Vagina (tissue), 2 donors: ENCODE measurements around the gene TMEM25. TPM values are rescaled to one million over a fixed set of nuclear protein-coding genes. Genes with fewer than 3 reads are reported as not detected.

Experiments
- DNase-seq, 2 donors: peaks; one replicate each; pipeline ENCODE4 v3.0.0-alpha.2; 2017; ENCODE audit errors: extremely low spot score in 2 of 2
- H3K27ac ChIP-seq: fragments of 200-600 bp; sonication (generic); one replicate; pipeline ENCODE4 v1.5.1; 2019
- H3K27me3 ChIP-seq: fragments of 200-600 bp; sonication (generic); one replicate; pipeline ENCODE4 v1.5.1; 2019
- H3K36me3 ChIP-seq, 2 donors: fragments of 200-600 bp; sonication (generic); one replicate each; pipeline ENCODE4 v1.5.1; 2017 to 2019
- H3K4me1 ChIP-seq: fragments of 200-600 bp; sonication (generic); one replicate; pipeline ENCODE4 v1.5.1; 2019
- H3K4me3 ChIP-seq, 2 donors: fragments of 200-600 bp; sonication (generic); 1 replicate in 1 of 2; 2 replicates in 1 of 2; pipeline ENCODE4 v1.5.1; 2016 to 2019
- H3K9me3 ChIP-seq: fragments of 200-600 bp; sonication (generic); one replicate; pipeline ENCODE4 v1.5.1; 2019
- CTCF ChIP-seq, 3 experiments: fragments of 450-650 bp in 2 of 3; fragments of 200-600 bp in 1 of 3; sonication (generic) in 1 of 3; IDR thresholded peaks; one replicate each; pipeline ENCODE4 v1.5.1; 2017 to 2019; ENCODE audit warnings: antibody characterized with exemption in 3 of 3, mild to moderate bottlenecking in 2 of 3, moderate library complexity in 2 of 3
- POLR2A ChIP-seq, 2 donors: fragments of 450-650 bp; IDR thresholded peaks; one replicate each; pipeline ENCODE4 v1.6.1; 2017; ENCODE audit warnings: antibody characterized with exemption in 2 of 2, mild to moderate bottlenecking in 2 of 2, moderate library complexity in 2 of 2
- POLR2AphosphoS5 ChIP-seq, 2 donors: sonication (generic); formaldehyde crosslinking; IDR thresholded peaks; one replicate each; pipeline ENCODE4 v1.9.0; 2017; ENCODE audit warnings: antibody characterized with exemption in 2 of 2, mild to moderate bottlenecking in 2 of 2, low read depth in 1 of 2; ENCODE audit not compliant: insufficient read depth in 1 of 2
- intact Hi-C: fragments of 100-400 bp; cut with DNase I; formaldehyde crosslinking; loops from one replicate; pipeline ENCODE4 v1.15.1; 2023
- total RNA-seq: library from RNA; depleted of rRNA; stranded (reverse); fragments of >200 nt; gene quantifications from one replicate; pipeline ENCODE4 v1.2.3, GENCODE V29; 2016

The TMEM25 gene
- total RNA-seq, 1 donor from 2014 or later, result 21.4 TPM

GRCh38 chr11:118519549-118519948, 11.4 kb upstream of the TMEM25 start:
- Histone ChIP-seq H3K27me3 (no peaks in the 10 kb centered on the region), H3K27ac (no peak overlapping the region), H3K4me1 (no peaks in the 10 kb centered on the region), H3K9me3 (no peaks in the 10 kb centered on the region), H3K36me3 (peaks cover 6 to 71% of the 10 kb centered on the region in 2 donors), H3K4me3 (no peak overlapping the region)
- no peak for DNase-seq
- intact Hi-C loops, result no loop called here
- TF ChIP-seq CTCF (IDR thresholded peaks at IDR 0.05) (no peak), POLR2AphosphoS5 (IDR thresholded peaks at IDR 0.05; ENCODE audit: insufficient read depth in 1 of 2, low read depth in 1 of 2) (no peak), POLR2A (IDR thresholded peaks at IDR 0.05) (no peak)

GRCh38 chr11:118521892-118522311, 9.1 kb upstream of the TMEM25 start:
- DNase-seq, result no peak
- no peak overlapping the region for H3K27ac ChIP-seq
- intact Hi-C loops, result no loop called here
- no peaks in the 10 kb centered on the region for H3K27me3 ChIP-seq
- TF ChIP-seq POLR2AphosphoS5 (IDR thresholded peaks at IDR 0.05; ENCODE audit: insufficient read depth in 1 of 2, low read depth in 1 of 2) (no peak), POLR2A (IDR thresholded peaks at IDR 0.05) (no peak), CTCF (IDR thresholded peaks at IDR 0.05) (no peak)
- no peaks in the 10 kb centered on the region for H3K9me3 ChIP-seq
- H3K36me3 ChIP-seq, result peaks cover 0 to 48% of the 10 kb centered on the region in 2 donors
- no peaks in the 10 kb centered on the region for H3K4me1 ChIP-seq
- H3K4me3 ChIP-seq, result no peak overlapping the region

GRCh38 chr11:118522571-118523072, 8.4 kb upstream of the TMEM25 start:
- Histone ChIP-seq H3K9me3 (no peaks in the 10 kb centered on the region), H3K27me3 (no peaks in the 10 kb centered on the region), H3K27ac (no peak overlapping the region), H3K4me3 (no peak overlapping the region), H3K4me1 (no peaks in the 10 kb centered on the region), H3K36me3 (peaks cover 0 to 42% of the 10 kb centered on the region in 2 donors)
- intact Hi-C loops, result no loop called here
- no peak for DNase-seq
- TF ChIP-seq POLR2A (IDR thresholded peaks at IDR 0.05), result no peak
- peak in 1 of 3 experiments; percentile 7 for TF ChIP-seq CTCF (IDR thresholded peaks at IDR 0.05)

- no peak for DNase-seq
- peaks cover 10% of the 10 kb centered on the region for H3K4me1 ChIP-seq
- TF ChIP-seq POLR2A (IDR thresholded peaks at IDR 0.05) (no peak), CTCF (IDR thresholded peaks at IDR 0.05) (no peak), POLR2AphosphoS5 (IDR thresholded peaks at IDR 0.05; ENCODE audit: insufficient read depth in 1 of 2, low read depth in 1 of 2) (no peak)
- no peaks in the 10 kb centered on the region for H3K9me3 ChIP-seq
- H3K27ac ChIP-seq, result no peak overlapping the region
- no peak overlapping the region for H3K4me3 ChIP-seq
- H3K27me3 ChIP-seq, result no peaks in the 10 kb centered on the region
- peaks cover 0 to 33% of the 10 kb centered on the region in 2 donors for H3K36me3 ChIP-seq
- intact Hi-C loops, result no loop called here
Observed at GRCh38 chr11:118524356-118524755, 6.6 kb upstream of the TMEM25 start.

GRCh38 chr11:118524757-118525470, 6.1 kb upstream of the TMEM25 start:
- no peaks in the 10 kb centered on the region for H3K9me3 ChIP-seq
- no peak for TF ChIP-seq POLR2A (IDR thresholded peaks at IDR 0.05)
- no peak for TF ChIP-seq CTCF (IDR thresholded peaks at IDR 0.05)
- TF ChIP-seq POLR2AphosphoS5 (IDR thresholded peaks at IDR 0.05; ENCODE audit: insufficient read depth in 1 of 2, low read depth in 1 of 2), result no peak
- H3K4me3 ChIP-seq, result no peak overlapping the region
- intact Hi-C loops, result no loop called here
- no peaks in the 10 kb centered on the region for H3K27me3 ChIP-seq
- no peak overlapping the region for H3K27ac ChIP-seq
- H3K4me1 ChIP-seq, result peaks cover 16% of the 10 kb centered on the region
- DNase-seq, result no peak
- H3K36me3 ChIP-seq, result peaks cover 0 to 27% of the 10 kb centered on the region in 2 donors
